ENCODE measurements around the gene PTTG1IP. TPM values are rescaled to one million over a fixed set of nuclear protein-coding genes. Genes with fewer than 3 reads are reported as not detected.

PTTG1IP gene
- total RNA-seq, 4 donors from 2014 or later, result 157 to 552 (median 288) TPM

DNA sequence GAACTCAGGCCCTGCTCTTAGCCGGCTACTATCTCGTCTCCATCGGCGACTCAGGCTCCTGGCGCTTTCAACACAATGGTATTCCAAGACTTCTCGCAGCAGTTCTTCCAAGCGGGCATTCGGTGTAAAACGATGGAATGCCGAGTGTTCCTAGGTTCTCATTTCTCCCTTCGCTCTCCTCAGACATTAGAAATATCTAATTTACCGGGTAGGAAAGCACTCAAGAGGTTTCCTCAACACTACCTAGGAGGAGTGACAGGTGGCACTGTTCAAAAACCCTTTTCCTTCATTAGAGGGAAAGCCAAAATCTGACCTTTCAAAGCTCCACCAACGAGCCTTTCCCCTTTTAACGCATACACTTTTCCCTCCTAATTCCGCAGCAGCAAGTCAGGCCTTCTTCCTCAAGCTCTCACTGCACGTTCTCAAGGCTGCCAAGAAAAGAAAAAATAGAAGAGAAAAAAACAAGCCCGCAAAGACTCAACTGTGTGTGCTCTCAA, 72.5 kb downstream of the PTTG1IP start:
- Histone ChIP-seq H3K4me1 (peaks cover 15 to 25% (median 23%) of the 10 kb centered on the region in 4 donors), H3K9me3 (no peaks in the 10 kb centered on the region), H3K4me3 (peak overlapping the region; percentile 53 to 93 (median 91)), H3K27ac (peak overlapping the region; percentile 78 to 90 (median 82)), H3K27me3 (no peaks in the 10 kb centered on the region), H3K36me3 (peaks cover 0 to 6% (median 3%) of the 10 kb centered on the region in 4 donors)
- in situ Hi-C loops (cut with MboI; ENCODE audit: low pct_ligation_motif_present in 1 of 4, low pct_unique_long_range_greater_than_20kb in 1 of 4, low sequenced_read_pairs in 3 of 4), result loop anchor here in 1 of 4 donors (25.0 kb wide), 1 partner anchor 136 kb away; the partner anchor contains the start of gene SLX9
- TF ChIP-seq, protein P1, sequence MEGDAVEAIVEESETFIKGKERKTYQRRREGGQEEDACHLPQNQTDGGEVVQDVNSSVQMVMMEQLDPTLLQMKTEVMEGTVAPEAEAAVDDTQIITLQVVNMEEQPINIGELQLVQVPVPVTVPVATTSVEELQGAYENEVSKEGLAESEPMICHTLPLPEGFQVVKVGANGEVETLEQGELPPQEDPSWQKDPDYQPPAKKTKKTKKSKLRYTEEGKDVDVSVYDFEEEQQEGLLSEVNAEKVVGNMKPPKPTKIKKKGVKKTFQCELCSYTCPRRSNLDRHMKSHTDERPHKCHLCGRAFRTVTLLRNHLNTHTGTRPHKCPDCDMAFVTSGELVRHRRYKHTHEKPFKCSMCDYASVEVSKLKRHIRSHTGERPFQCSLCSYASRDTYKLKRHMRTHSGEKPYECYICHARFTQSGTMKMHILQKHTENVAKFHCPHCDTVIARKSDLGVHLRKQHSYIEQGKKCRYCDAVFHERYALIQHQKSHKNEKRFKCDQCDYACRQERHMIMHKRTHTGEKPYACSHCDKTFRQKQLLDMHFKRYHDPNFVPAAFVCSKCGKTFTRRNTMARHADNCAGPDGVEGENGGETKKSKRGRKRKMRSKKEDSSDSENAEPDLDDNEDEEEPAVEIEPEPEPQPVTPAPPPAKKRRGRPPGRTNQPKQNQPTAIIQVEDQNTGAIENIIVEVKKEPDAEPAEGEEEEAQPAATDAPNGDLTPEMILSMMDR (IDR thresholded peaks at IDR 0.05), result peak in 4 of 5 experiments; percentile 32 to 48 (median 37)
- TF ChIP-seq EP300 (IDR thresholded peaks at IDR 0.05; ENCODE audit: low read depth), result no peak
- intact Hi-C loops (cut with DNase I; ENCODE audit: low total_unique reads), result no loop called here
- no peak for DNase-seq
- WGBS, 2 donors (ENCODE audit: low coverage in 1 of 2), result 0 to 3% methylated on average over 2 to 17 of the region's 17 CpGs

DNA sequence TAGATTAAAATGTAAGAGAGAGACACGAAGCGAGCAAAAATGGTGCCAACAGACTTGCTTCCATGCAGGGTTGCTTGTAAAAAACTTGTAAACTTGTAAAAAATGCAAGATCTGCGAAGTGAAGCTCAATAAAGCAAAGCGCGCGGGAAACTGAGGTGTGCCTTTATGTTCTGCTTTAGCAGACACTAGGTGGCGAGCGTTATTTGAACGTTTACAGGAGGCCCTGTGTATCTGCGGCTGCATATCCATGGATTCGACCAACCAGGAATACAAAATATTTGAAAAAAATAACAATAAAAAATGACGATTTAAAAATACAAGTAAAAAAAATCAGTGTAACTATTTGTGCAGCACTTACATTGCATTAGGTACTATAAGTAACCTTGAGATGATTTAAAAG, 73.4 kb downstream of the PTTG1IP start:
- Histone ChIP-seq H3K4me1 (peaks cover 15 to 25% (median 23%) of the 10 kb centered on the region in 4 donors), H3K36me3 (peaks cover 0 to 5% (median 0%) of the 10 kb centered on the region in 4 donors), H3K27me3 (no peaks in the 10 kb centered on the region), H3K27ac (no peak overlapping the region), H3K9me3 (no peaks in the 10 kb centered on the region), H3K4me3 (peak overlapping the region in 1 of 4 donors; percentile 91)
- DNase-seq, result no peak
- WGBS, 2 donors (ENCODE audit: low coverage in 1 of 2), result 34 to 40% methylated on average over 10 to 12 of the region's 12 CpGs
- in situ Hi-C loops (cut with MboI; ENCODE audit: low pct_ligation_motif_present in 1 of 4, low pct_unique_long_range_greater_than_20kb in 1 of 4, low sequenced_read_pairs in 3 of 4), result loop anchor here in 1 of 4 donors (25.0 kb wide), 1 partner anchor 137 kb away; the partner anchor contains the start of gene SLX9
- intact Hi-C loops (cut with DNase I; ENCODE audit: low total_unique reads), result no loop called here
- TF ChIP-seq POLR2A (IDR thresholded peaks at IDR 0.05), result no peak
- TF ChIP-seq, protein P1 (IDR thresholded peaks at IDR 0.05), result peak; percentile 27 to 55 (median 39)

DNA sequence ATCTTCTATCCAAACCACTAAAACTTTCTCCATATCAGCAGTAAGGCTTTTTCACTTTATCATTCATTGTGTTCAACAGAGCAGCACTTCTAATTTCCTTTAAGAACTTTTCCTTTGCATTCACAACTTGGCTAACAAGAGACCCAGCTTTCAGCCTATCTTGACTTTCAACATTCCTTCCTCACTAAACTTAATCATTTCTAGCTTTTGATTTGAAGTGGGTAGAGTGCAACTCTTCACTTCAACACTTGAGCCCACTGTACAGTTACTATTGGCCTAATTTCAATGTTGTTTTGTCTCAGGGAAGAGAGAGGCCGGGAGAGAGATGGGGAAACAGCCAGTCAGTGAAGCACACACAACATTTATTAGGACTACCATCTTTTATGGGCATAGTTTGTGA, 73.8 kb downstream of the PTTG1IP start:
- Histone ChIP-seq H3K27ac (no peak overlapping the region), H3K36me3 (peaks cover 0 to 1% (median 0%) of the 10 kb centered on the region in 4 donors), H3K4me1 (peaks cover 15 to 25% (median 23%) of the 10 kb centered on the region in 4 donors), H3K4me3 (no peak overlapping the region), H3K27me3 (no peaks in the 10 kb centered on the region), H3K9me3 (no peaks in the 10 kb centered on the region)
- WGBS, 2 donors (ENCODE audit: low coverage in 1 of 2), result 41 to 57% methylated on average over 1 of the region's 1 CpG
- intact Hi-C loops (cut with DNase I; ENCODE audit: low total_unique reads), result no loop called here
- in situ Hi-C loops (cut with MboI; ENCODE audit: low pct_ligation_motif_present in 1 of 4, low pct_unique_long_range_greater_than_20kb in 1 of 4, low sequenced_read_pairs in 3 of 4), result loop anchor here in 3 of 4 donors (10.0 to 25.0 kb wide), 4 partner anchors 138 to 295 kb away; partner anchors contain the start of gene SLX9 (in 1 of the 3)
- DNase-seq, result no peak
- TF ChIP-seq, protein P1 (IDR thresholded peaks at IDR 0.05), result no peak
- TF ChIP-seq POLR2A (IDR thresholded peaks at IDR 0.05) (no peak), POLR2AphosphoS5 (IDR thresholded peaks at IDR 0.05) (no peak), EP300 (IDR thresholded peaks at IDR 0.05; ENCODE audit: low read depth) (no peak)

Other genes with a start within 250 kb of the PTTG1IP start
- gene KRTAP10-9, start 246.6 kb downstream of the PTTG1IP start, total RNA-seq, result not detected
- gene KRTAP10-10, start 236.3 kb downstream of the PTTG1IP start, total RNA-seq, result not detected
- gene KRTAP10-11, start 227.3 kb downstream of the PTTG1IP start, total RNA-seq, result not detected
- not detected for gene KRTAP12-4, start 219.0 kb downstream of the PTTG1IP start, total RNA-seq
- not detected for gene KRTAP12-3, start 215.8 kb downstream of the PTTG1IP start, total RNA-seq
- not detected for gene KRTAP12-2, start 206.8 kb downstream of the PTTG1IP start, total RNA-seq
- gene KRTAP12-1, start 191.5 kb downstream of the PTTG1IP start, total RNA-seq, result not detected
- not detected for gene KRTAP10-12, start 176.5 kb downstream of the PTTG1IP start, total RNA-seq
- not detected for gene TSPEAR, start 162.1 kb downstream of the PTTG1IP start, total RNA-seq
- 10 to 100 TPM; 40.8 to 78.0 (median 60.5) TPM for gene UBE2G2, start 71.9 kb downstream of the PTTG1IP start, total RNA-seq
- 10 to 100 TPM; 18.3 to 56.7 (median 38.1) TPM for gene SUMO3, start 55.6 kb downstream of the PTTG1IP start, total RNA-seq
- gene ITGB2, start 47.2 kb upstream of the PTTG1IP start, total RNA-seq, result 10 to 100 TPM; 14.2 to 32.4 (median 24.9) TPM
- 10 to 100 TPM in 3 of 4 donors, 1 to 10 TPM in 1; 8.1 to 46.0 (median 16.6) TPM for gene SLX9, start 66.3 kb upstream of the PTTG1IP start, total RNA-seq
- 10 to 100 TPM in 3 of 4 donors, 1 to 10 TPM in 1; 6.8 to 32.2 (median 17.3) TPM for gene ADARB1, start 200.9 kb upstream of the PTTG1IP start, total RNA-seq

All from transverse colon (tissue), 4 donors.